Kidney (tissue), 14 donors: ENCODE results near the gene OARD1. TPM values are rescaled to one million over a fixed set of nuclear protein-coding genes. Genes with fewer than 3 reads are reported as not detected.

Experiments used
- DNase-seq, 5 donors: peaks; one replicate each; pipeline ENCODE4 v3.0.0-alpha.2; 2013 to 2020
- FAIRE-seq: peaks from 2 replicates; lab custom pipeline; 2012; peaks lifted over from hg19 to GRCh38; lab: Jason Lieb, UNC
- H3K27ac ChIP-seq, 2 donors: one replicate each; pipeline ENCODE4 v1.7.0; 2013; ENCODE audit warnings: low read depth in 2 of 2, low read length in 2 of 2, inconsistent platforms in 1 of 2
- H3K27me3 ChIP-seq: one replicate; pipeline ENCODE4 v1.7.1; 2013; ENCODE audit warnings: low read length, inconsistent platforms; ENCODE audit not compliant: control insufficient read depth, insufficient read depth
- H3K36me3 ChIP-seq, 3 donors: one replicate each; pipeline versions ENCODE4 v1.7.0 to v1.7.1; 2013; ENCODE audit warnings: low read length in 3 of 3, control low read depth in 1 of 3, inconsistent platforms in 1 of 3; ENCODE audit not compliant: insufficient read depth in 3 of 3, control insufficient read depth in 2 of 3
- H3K4me1 ChIP-seq, 3 donors: one replicate each; pipeline versions ENCODE4 v1.7.0 to v1.7.1; 2013; ENCODE audit warnings: low read length in 3 of 3, inconsistent platforms in 1 of 3, low read depth in 1 of 3; ENCODE audit not compliant: control insufficient read depth in 2 of 3, insufficient read depth in 2 of 3
- H3K4me3 ChIP-seq, 3 donors: one replicate each; pipeline versions ENCODE4 v1.7.0 to v1.8.1; 2013; ENCODE audit warnings: low read length in 3 of 3, control low read depth in 1 of 3, inconsistent platforms in 1 of 3
- H3K9ac ChIP-seq, 3 donors: one replicate each; pipeline versions ENCODE4 v1.7.0 to v1.7.1; 2013; ENCODE audit warnings: low read length in 3 of 3, control low read depth in 1 of 3, inconsistent platforms in 1 of 3
- H3K9me3 ChIP-seq, 3 donors: one replicate each; pipeline versions ENCODE4 v1.7.0 to v1.7.1; 2013; ENCODE audit warnings: low read length in 3 of 3, control low read depth in 1 of 3, inconsistent platforms in 1 of 3; ENCODE audit not compliant: control insufficient read depth in 2 of 3, insufficient read depth in 1 of 3
- intact Hi-C: fragments of 100-400 bp; cut with DNase I; formaldehyde crosslinking; loops from one replicate; pipeline ENCODE4 v1.11.1; 2022
- polyA plus RNA-seq: library from polyadenylated mRNA; stranded (reverse); fragments of 350-450 nt; fragmentation: Illumina TruSeq; extraction: RNeasy Lipid Tissue Mini Kit (QIAGEN cat#74804); gene quantifications from one replicate; pipeline ENCODE4 v1.2.3, GENCODE V29; 2014; ENCODE audit warnings: low read depth, low replicate concordance; ENCODE audit not compliant: insufficient read depth
- total RNA-seq: library from RNA; stranded (reverse); fragmentation: NEBNext Ultra II Directional; extraction: Animal tissue kit (Norgen Biotek cat#: 25700); gene quantifications from one replicate; pipeline ENCODE4 v1.2.1, GENCODE V29; 2021
- TF ChIP-seq, protein P1 (sequence below): IDR thresholded peaks from 3 replicates; pipeline ENCODE4 v1.5.1; 2012; ENCODE audit warnings: mild to moderate bottlenecking, moderate library complexity, borderline replicate concordance; ENCODE audit not compliant: insufficient read depth; ENCODE audit errors: extremely low read depth
- donor health status: control.
- donor health status: control.
- donor health status: control.
- donor health status: control.
- donor health status: control.
- donor health status: DM: yes; HTN: yes; CAD: no.
- donor health status: Normal renal cell carcinoma (clear cell type).

OARD1 gene
- total and polyA plus RNA-seq, 2 donors from 2014 or later, result 35.9 to 62.6 TPM

DNA sequence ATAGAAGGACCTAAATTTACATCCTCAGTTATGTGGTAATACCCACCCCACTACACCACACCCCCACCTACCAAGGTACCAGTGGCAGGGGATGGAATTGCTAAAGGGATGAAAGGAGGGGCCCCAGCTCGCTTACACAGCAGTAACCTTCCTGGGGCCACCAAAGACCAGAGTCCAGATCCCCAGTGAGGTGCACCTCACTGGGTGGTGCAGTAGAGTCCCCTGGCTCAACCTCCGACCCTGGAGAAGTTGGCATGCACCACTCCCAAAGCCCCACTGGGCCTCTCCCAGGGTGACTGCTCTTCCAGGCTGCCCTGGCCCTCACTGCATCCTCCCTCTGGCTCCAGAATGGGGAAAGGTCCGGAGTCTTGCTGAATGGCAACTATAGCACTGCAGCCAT is 34.0 kb downstream of the OARD1 start:
- Histone ChIP-seq H3K9ac (peak overlapping the region in 1 of 3 donors; percentile 57), H3K27me3 (no peaks in the 10 kb centered on the region), H3K4me1 (peaks cover 0 to 21% (median 6%) of the 10 kb centered on the region in 3 donors), H3K9me3 (no peaks in the 10 kb centered on the region), H3K4me3 (peak overlapping the region in 2 of 3 donors; percentile 65 to 72), H3K36me3 (peaks cover 0 to 6% (median 4%) of the 10 kb centered on the region in 3 donors), H3K27ac (peak overlapping the region; percentile 77 to 86)
- TF ChIP-seq, protein P1, sequence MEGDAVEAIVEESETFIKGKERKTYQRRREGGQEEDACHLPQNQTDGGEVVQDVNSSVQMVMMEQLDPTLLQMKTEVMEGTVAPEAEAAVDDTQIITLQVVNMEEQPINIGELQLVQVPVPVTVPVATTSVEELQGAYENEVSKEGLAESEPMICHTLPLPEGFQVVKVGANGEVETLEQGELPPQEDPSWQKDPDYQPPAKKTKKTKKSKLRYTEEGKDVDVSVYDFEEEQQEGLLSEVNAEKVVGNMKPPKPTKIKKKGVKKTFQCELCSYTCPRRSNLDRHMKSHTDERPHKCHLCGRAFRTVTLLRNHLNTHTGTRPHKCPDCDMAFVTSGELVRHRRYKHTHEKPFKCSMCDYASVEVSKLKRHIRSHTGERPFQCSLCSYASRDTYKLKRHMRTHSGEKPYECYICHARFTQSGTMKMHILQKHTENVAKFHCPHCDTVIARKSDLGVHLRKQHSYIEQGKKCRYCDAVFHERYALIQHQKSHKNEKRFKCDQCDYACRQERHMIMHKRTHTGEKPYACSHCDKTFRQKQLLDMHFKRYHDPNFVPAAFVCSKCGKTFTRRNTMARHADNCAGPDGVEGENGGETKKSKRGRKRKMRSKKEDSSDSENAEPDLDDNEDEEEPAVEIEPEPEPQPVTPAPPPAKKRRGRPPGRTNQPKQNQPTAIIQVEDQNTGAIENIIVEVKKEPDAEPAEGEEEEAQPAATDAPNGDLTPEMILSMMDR, result no peak
- no peak for FAIRE-seq
- no peak for DNase-seq
- intact Hi-C loops, result no loop called here

GRCh38 chr6:41037107-41037900 is 34.9 kb downstream of the OARD1 start:
- TF ChIP-seq, protein P1, result no peak
- H3K9me3 ChIP-seq, result no peaks in the 10 kb centered on the region
- no peaks in the 10 kb centered on the region for H3K27me3 ChIP-seq
- FAIRE-seq (no peak), DNase-seq (no peak)
- H3K4me1 ChIP-seq, result peaks cover 0 to 21% (median 6%) of the 10 kb centered on the region in 3 donors
- H3K27ac ChIP-seq, result peak overlapping the region; percentile 38 to 77
- intact Hi-C loops, result no loop called here
- peak overlapping the region in 2 of 3 donors; percentile 65 to 72 for H3K4me3 ChIP-seq
- peak overlapping the region in 1 of 3 donors; percentile 41 for H3K9ac ChIP-seq
- H3K36me3 ChIP-seq, result peaks cover 0 to 8% (median 7%) of the 10 kb centered on the region in 3 donors

- Histone ChIP-seq H3K27me3 (no peaks in the 10 kb centered on the region), H3K4me3 (peak overlapping the region in 2 of 3 donors; percentile 65 to 72), H3K9me3 (no peaks in the 10 kb centered on the region), H3K36me3 (peaks cover 0 to 10% (median 8%) of the 10 kb centered on the region in 3 donors), H3K27ac (peak overlapping the region in 1 of 2 donors; percentile 38), H3K9ac (no peak overlapping the region), H3K4me1 (peaks cover 0 to 21% (median 6%) of the 10 kb centered on the region in 3 donors)
- TF ChIP-seq, protein P1, result no peak
- intact Hi-C loops, result no loop called here
- FAIRE-seq (no peak), DNase-seq (no peak)
Observed at GRCh38 chr6:41036601-41037000, 35.6 kb downstream of the OARD1 start.
